Heart right ventricle (tissue), 16 donors: ENCODE data around the gene IFNAR1. TPM values are rescaled to one million over a fixed set of nuclear protein-coding genes. Genes with fewer than 3 reads are reported as not detected.

Source experiments
- ATAC-seq, 8 donors: fragments of 200-7000 bp; cut with Tn5 transposase; one replicate each; pipeline ENCODE4 v1.9.1; 2020; ENCODE audit warnings: mild to moderate bottlenecking in 8 of 8, moderate library complexity in 8 of 8, moderate number of reproducible peaks in 1 of 8
- DNase-seq, 2 donors: peaks; one replicate each; pipeline ENCODE4 v3.0.0-alpha.2; 2020
- H3K27ac ChIP-seq, 10 donors: fragments of 200-600 bp; sonication (generic) in 2 of 10; one replicate each; pipeline versions ENCODE4 v1.5.0 to v1.8.0; 2020 to 2022; ENCODE audit warnings: mild to moderate bottlenecking in 3 of 10
- H3K27me3 ChIP-seq, 7 donors: fragments of 200-600 bp; one replicate each; pipeline ENCODE4 v1.8.0; 2021 to 2022; ENCODE audit warnings: mild to moderate bottlenecking in 2 of 7
- H3K36me3 ChIP-seq, 9 donors: fragments of 200-600 bp; sonication (generic) in 1 of 9; one replicate each; pipeline versions ENCODE4 v1.5.0 to v1.8.0; 2020 to 2022; ENCODE audit warnings: mild to moderate bottlenecking in 2 of 9
- H3K4me1 ChIP-seq, 9 donors: fragments of 200-600 bp; sonication (generic) in 1 of 9; one replicate each; pipeline versions ENCODE4 v1.5.0 to v1.8.0; 2020 to 2022; ENCODE audit warnings: mild to moderate bottlenecking in 4 of 9
- H3K4me3 ChIP-seq, 10 donors: fragments of 200-600 bp; sonication (generic) in 2 of 10; one replicate each; pipeline versions ENCODE4 v1.5.0 to v1.8.0; 2020 to 2022; ENCODE audit warnings: mild to moderate bottlenecking in 7 of 10, moderate library complexity in 2 of 10
- H3K9me3 ChIP-seq, 11 donors: fragments of 200-600 bp in 10 of 11; sonication (generic) in 2 of 11; one replicate each; pipeline versions ENCODE4 v1.5.0 to v1.8.0; 2013 to 2022; ENCODE audit warnings: mild to moderate bottlenecking in 2 of 11, control low read depth in 1 of 11, moderate library complexity in 1 of 11
- WGBS, 2 donors: extraction: QIAGEN DNeasy Blood & Tissue Kit; methylation state at CpG; one replicate each; pipeline ENCODE4 v1.1.7; 2013; ENCODE audit warnings: inconsistent platforms in 1 of 2; 5-methylcytosine and 5-hydroxymethylcytosine counted together
- intact Hi-C, 10 donors: fragments of 100-400 bp; cut with DNase I; formaldehyde crosslinking; loops; one replicate each; pipeline versions ENCODE4 v1.11.1 to v1.14.2; 2022
- polyA plus RNA-seq, 2 donors: library from polyadenylated mRNA; stranded (reverse); fragments of 200-250 nt; gene quantifications; one replicate each; pipeline ENCODE4 v1.2.3, GENCODE V29; 2013
- total RNA-seq, 10 donors: library from RNA; stranded (reverse); fragmentation: NEBNext Ultra II Directional in 3 of 10; extraction: Animal tissue kit (Norgen Biotek cat#: 25700) in 3 of 10; gene quantifications; one replicate each; pipeline versions ENCODE4 v1.2.1 to v1.2.4, GENCODE V29; 2021 to 2023
- TF ChIP-seq, protein P1 (sequence below), 9 donors: fragments of 200-600 bp; sonication (generic) in 2 of 9; IDR thresholded peaks; one replicate each; pipeline versions ENCODE4 v1.5.0 to v1.8.0; 2021 to 2022; ENCODE audit warnings: antibody characterized with exemption in 9 of 9, mild to moderate bottlenecking in 5 of 9, moderate library complexity in 1 of 9
- donor health status: Arrhythmogenic right ventricular cardiomyopathy.
- donor health status: ischemic (EF 13 %, LVEDD 7.1; RV severe dilation, severe dysfunction).
- donor health status: healthy with polysubstance abuse.
- donor health status: DM: no; HTN: yes; CAD: no.
- donor health status: DM: no; HTN: no; CAD: no.
- donor health status: ischemic (EF 25% LVEDD 6.9; RV normal size, moderate dysfunction).
- donor health status: ischemic (EF 25% LVEDD 5.7; RV mildly dilated, moderate dysfunction).
- donor health status: healthy.
- donor health status: DM: yes; HTN: yes; CAD: no.
- donor health status: Ischemic cardiomyopathy.
- donor health status: ischemic (EF 35%, LVEDD 5.7; RV mildly dilated, moderate dysfunction).
- donor health status: nonischemic (EF 11% LVEDD 7.7; RV severe dilation, severe dysfunction).
- donor health status: DM: yes; HTN: yes; CAD: no.
- donor health status: PGD.
- donor health status: ischemic (EF 29% LVEDD 5.4; RV normal size, mild dysfunction).
- donor health status: nonischemic (EF 23%, LVEDD 6.1; RV moderate dilation, normal function).

The IFNAR1 gene
- total and polyA plus RNA-seq, 12 donors, result 7.4 to 38.5 (median 23.0) TPM

DNA sequence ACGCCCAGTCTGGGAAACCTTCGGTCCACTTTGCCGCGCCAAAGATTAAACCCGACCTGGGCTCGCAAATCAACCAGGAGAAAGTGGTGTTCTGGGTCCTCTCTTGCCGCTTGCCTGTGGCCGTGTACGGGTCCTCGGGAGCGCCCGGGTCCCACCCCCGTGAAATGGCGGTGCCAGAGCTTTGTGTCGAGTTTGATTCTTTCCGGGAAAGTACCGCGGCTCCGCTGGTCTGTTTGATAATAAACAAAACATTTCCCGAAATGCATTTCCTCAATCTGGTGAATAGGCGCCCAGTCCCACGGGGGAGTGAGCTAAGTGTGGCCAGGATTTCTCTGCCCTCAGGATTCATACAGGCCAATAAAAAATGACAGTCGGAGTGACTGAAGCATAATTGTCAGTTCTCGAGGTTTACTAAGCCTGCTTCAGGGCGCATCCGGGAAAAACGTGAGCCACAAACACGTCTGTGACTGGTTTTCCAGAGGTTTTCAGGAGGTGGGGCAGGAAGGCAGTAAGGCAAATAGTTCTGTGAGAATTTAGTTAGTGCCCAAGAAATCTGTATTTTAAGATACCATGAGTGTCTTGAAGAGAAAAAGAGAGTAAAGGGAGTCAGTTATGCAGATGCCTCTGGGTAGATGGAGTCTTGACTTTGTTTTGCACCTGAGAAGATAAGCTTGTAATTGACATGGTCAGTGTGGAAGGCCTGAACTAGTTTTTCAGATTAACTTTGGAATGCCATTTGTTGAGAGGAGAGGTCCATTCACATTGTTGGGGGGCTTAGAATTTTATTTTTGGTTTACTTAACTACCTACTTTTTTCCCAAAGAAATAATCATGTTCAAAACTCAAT lies 675 bp downstream of the IFNAR1 start:
- 0% methylated on average over 28 of the region's 28 CpGs for WGBS, 2 donors
- H3K36me3 ChIP-seq, result peaks cover 0 to 3% (median 0%) of the 10 kb centered on the region in 9 donors
- peak overlapping the region; percentile 92 to 100 (median 99) for H3K27ac ChIP-seq
- DNase-seq, result peak; percentile 72 to 83
- no peaks in the 10 kb centered on the region for H3K9me3 ChIP-seq
- H3K27me3 ChIP-seq, result no peaks in the 10 kb centered on the region
- intact Hi-C loops, result loop anchor here in 4 of 10 donors (5.0 to 10.0 kb wide), 3 partner anchors 37 to 91 kb away; partner anchors contain the start of gene IL10RB (in 1 of the 4)
- peaks cover 2 to 55% (median 42%) of the 10 kb centered on the region in 9 donors for H3K4me1 ChIP-seq
- H3K4me3 ChIP-seq, result peak overlapping the region; percentile 67 to 99 (median 93)
- peak; percentile 65 to 81 (median 72) for ATAC-seq
- TF ChIP-seq, protein P1, sequence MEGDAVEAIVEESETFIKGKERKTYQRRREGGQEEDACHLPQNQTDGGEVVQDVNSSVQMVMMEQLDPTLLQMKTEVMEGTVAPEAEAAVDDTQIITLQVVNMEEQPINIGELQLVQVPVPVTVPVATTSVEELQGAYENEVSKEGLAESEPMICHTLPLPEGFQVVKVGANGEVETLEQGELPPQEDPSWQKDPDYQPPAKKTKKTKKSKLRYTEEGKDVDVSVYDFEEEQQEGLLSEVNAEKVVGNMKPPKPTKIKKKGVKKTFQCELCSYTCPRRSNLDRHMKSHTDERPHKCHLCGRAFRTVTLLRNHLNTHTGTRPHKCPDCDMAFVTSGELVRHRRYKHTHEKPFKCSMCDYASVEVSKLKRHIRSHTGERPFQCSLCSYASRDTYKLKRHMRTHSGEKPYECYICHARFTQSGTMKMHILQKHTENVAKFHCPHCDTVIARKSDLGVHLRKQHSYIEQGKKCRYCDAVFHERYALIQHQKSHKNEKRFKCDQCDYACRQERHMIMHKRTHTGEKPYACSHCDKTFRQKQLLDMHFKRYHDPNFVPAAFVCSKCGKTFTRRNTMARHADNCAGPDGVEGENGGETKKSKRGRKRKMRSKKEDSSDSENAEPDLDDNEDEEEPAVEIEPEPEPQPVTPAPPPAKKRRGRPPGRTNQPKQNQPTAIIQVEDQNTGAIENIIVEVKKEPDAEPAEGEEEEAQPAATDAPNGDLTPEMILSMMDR (IDR thresholded peaks at IDR 0.05), result no peak

DNA sequence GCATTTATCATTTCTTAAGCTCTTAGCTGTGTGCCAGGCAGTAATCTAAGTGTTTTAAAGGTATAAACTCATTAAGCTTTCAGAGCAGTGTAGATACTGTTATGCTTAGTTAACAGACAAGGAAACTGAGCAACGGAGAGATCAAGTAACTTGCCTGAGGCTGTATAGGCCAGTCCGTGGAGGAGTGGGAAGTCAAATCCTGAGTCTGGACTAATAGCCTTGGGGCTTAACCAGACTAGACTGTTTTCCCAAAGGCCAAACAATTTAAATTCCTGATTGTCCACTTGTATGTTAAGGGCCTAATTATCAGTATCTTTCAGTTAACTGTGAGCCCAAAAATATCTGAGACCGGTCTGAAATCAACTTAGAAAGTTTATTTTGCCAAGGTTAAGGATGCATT lies 2.6 kb downstream of the IFNAR1 start:
- DNase-seq, result no peak
- no peaks in the 10 kb centered on the region for H3K27me3 ChIP-seq
- no peak overlapping the region for H3K4me3 ChIP-seq
- intact Hi-C loops, result loop anchor here in 4 of 10 donors (5.0 to 10.0 kb wide), 3 partner anchors 35 to 93 kb away; partner anchors contain the start of gene IL10RB (in 1 of the 4)
- TF ChIP-seq, protein P1 (IDR thresholded peaks at IDR 0.05), result no peak
- H3K4me1 ChIP-seq, result peaks cover 2 to 62% (median 43%) of the 10 kb centered on the region in 9 donors
- H3K9me3 ChIP-seq, result peaks cover 0 to 7% (median under 1%) of the 10 kb centered on the region in 11 donors
- peaks cover 0 to 19% (median 0%) of the 10 kb centered on the region in 9 donors for H3K36me3 ChIP-seq
- H3K27ac ChIP-seq, result peak overlapping the region in 2 of 10 donors; percentile 29 to 93
- WGBS, 2 donors, result 74 to 82% methylated on average over 3 of the region's 3 CpGs
- ATAC-seq, result no peak

DNA sequence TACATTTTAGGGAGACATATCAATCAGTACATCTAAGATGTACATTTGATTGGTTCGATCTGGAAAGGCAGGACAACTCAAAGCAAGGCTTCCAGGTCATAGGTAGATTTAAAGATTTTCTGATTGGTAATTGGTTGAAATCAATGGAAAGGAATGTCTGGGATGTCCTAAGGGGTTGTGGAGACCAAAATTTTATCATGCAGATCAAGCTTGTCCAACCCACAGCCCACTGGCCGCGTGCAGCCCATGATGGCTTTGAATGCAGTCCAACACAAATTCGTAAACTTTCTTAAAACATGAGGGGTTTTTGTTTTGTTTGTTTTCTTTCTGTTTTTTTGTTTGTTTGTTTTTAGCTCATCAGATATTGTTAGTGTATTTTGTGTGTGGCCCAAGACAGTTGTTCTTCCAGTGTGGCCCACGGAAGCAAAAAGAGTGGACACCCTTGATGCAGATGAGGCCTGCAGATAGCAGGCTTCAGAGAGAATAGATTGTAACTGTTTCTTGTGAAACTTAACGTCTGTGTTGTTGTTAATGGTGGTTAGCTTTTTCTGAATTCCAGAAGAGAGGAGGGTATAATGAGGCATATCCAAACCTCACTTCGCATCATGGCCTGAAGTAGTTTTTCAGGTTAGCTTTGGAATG lies 3.1 kb downstream of the IFNAR1 start:
- H3K36me3 ChIP-seq, result peaks cover 0 to 19% (median 0%) of the 10 kb centered on the region in 9 donors
- TF ChIP-seq, protein P1 (IDR thresholded peaks at IDR 0.05), result no peak
- intact Hi-C loops, result loop anchor here in 4 of 10 donors (5.0 to 10.0 kb wide), 3 partner anchors 34 to 93 kb away; partner anchors contain the start of gene IL10RB (in 1 of the 4)
- DNase-seq, result no peak
- H3K4me1 ChIP-seq, result peaks cover 2 to 62% (median 43%) of the 10 kb centered on the region in 9 donors
- H3K9me3 ChIP-seq, result peaks cover 0 to 13% (median 6%) of the 10 kb centered on the region in 11 donors
- 92 to 93% methylated on average over 7 of the region's 7 CpGs for WGBS, 2 donors
- H3K4me3 ChIP-seq, result no peak overlapping the region
- H3K27me3 ChIP-seq, result no peaks in the 10 kb centered on the region
- H3K27ac ChIP-seq, result peak overlapping the region in 2 of 10 donors; percentile 15 to 29
- ATAC-seq, result no peak

DNA sequence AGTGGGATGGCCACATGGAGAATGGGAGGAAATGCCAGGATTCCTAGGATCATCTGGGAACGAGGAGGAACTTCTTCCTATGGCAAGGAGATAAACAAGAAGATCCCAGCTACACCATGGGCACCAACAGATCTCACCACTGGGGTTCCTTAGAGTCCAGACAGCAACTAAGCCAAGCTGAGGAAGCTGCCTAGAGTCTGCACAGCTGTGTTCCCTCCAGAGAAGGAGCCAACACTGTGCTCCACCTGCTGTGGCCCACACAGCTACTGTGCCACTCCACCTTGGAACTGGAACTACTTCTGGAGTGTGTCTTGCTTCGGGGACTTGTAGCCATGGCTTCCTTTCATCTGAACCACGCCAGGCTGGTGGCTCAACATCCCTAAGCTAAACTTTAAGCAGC lies 6.0 kb downstream of the IFNAR1 start:
- 91 to 93% methylated on average over 3 of the region's 3 CpGs for WGBS, 2 donors
- peak overlapping the region in 2 of 10 donors; percentile 20 to 43 for H3K27ac ChIP-seq
- TF ChIP-seq, protein P1 (IDR thresholded peaks at IDR 0.05), result no peak
- H3K4me1 ChIP-seq, result peaks cover 2 to 57% (median 40%) of the 10 kb centered on the region in 9 donors
- no peaks in the 10 kb centered on the region for H3K27me3 ChIP-seq
- peaks cover 0 to 30% (median 0%) of the 10 kb centered on the region in 9 donors for H3K36me3 ChIP-seq
- peak in 2 of 8 donors; percentile 9 to 32 for ATAC-seq
- DNase-seq, result no peak
- H3K9me3 ChIP-seq, result peaks cover 0 to 28% (median 10%) of the 10 kb centered on the region in 11 donors
- intact Hi-C loops, result no loop called here
- no peak overlapping the region for H3K4me3 ChIP-seq
